NCI-H748 treated with DMSO at 0.1 percent for 48 hours (cell line): Measurements from ENCODE around the gene RPS6KA2.

Experiments used
- DNase-seq: peaks from one replicate; lab custom pipeline; 2025; lab: John Stamatoyannopoulos, UW

The RPS6KA2 gene

GRCh38 chr6:166501246-166501645, 125.8 kb downstream of the RPS6KA2 start:
- DNase-seq = no peak

- DNase-seq = no peak
Measured at GRCh38 chr6:166500246-166500645, 126.8 kb downstream of the RPS6KA2 start.

- DNase-seq = no peak
Measured at GRCh38 chr6:166499350-166500163, 127.5 kb downstream of the RPS6KA2 start.

GRCh38 chr6:166498661-166499349, 128.2 kb downstream of the RPS6KA2 start:
- DNase-seq = no peak

GRCh38 chr6:166498228-166498627, 128.8 kb downstream of the RPS6KA2 start:
- DNase-seq = no peak

GRCh38 chr6:166497087-166497899, 129.8 kb downstream of the RPS6KA2 start:
- DNase-seq = no peak

- DNase-seq = no peak
Measured at GRCh38 chr6:166496460-166496859, 130.6 kb downstream of the RPS6KA2 start.

GRCh38 chr6:166495487-166496314, 131.3 kb downstream of the RPS6KA2 start:
- no peak for DNase-seq

GRCh38 chr6:166494757-166495486, 132.1 kb downstream of the RPS6KA2 start:
- no peak for DNase-seq

- no peak for DNase-seq
Measured at GRCh38 chr6:166494101-166494441, 133.0 kb downstream of the RPS6KA2 start.

- DNase-seq = no peak
Measured at GRCh38 chr6:166493427-166494100, 133.5 kb downstream of the RPS6KA2 start.

GRCh38 chr6:166492092-166492741, 134.8 kb downstream of the RPS6KA2 start:
- no peak for DNase-seq

- DNase-seq = peak; percentile 68
Measured at GRCh38 chr6:166490671-166491500, 136.2 kb downstream of the RPS6KA2 start.

- no peak for DNase-seq
Measured at GRCh38 chr6:166489301-166490155, 137.5 kb downstream of the RPS6KA2 start.

GRCh38 chr6:166488701-166489100, 138.3 kb downstream of the RPS6KA2 start:
- no peak for DNase-seq

GRCh38 chr6:166488076-166488685, 138.9 kb downstream of the RPS6KA2 start:
- no peak for DNase-seq

- no peak for DNase-seq
Measured at GRCh38 chr6:166487148-166487547, 139.9 kb downstream of the RPS6KA2 start.

- no peak for DNase-seq
Measured at GRCh38 chr6:166486536-166486880, 140.5 kb downstream of the RPS6KA2 start.
